SK-MEL-5 (cell line): ENCODE data around the gene EPN2. TPM values are rescaled to one million over a fixed set of nuclear protein-coding genes. Genes with fewer than 3 reads are reported as not detected.

ENCODE experiments used
- DNase-seq: peaks from one replicate; pipeline ENCODE4 v3.0.0-alpha.2; 2016; ENCODE audit warnings: low read depth, low spot score
- in situ Hi-C: cut with HindIII; loops from 2 replicates; pipeline ENCODE4 v1.10.0; 2016; ENCODE audit warnings: low sequenced_read_pairs, high pct_unique_total_duplicates, low pct_unique_long_range_greater_than_20kb
- total RNA-seq: library from RNA; depleted of rRNA; stranded (reverse); fragments of >200 nt; shearing (Covaris generic); gene quantifications from 2 replicates; pipeline ENCODE4 v1.2.3, GENCODE V29; 2014

Gene EPN2
- total RNA-seq, 1 experiment from 2014 or later: 14.0 TPM

DNA sequence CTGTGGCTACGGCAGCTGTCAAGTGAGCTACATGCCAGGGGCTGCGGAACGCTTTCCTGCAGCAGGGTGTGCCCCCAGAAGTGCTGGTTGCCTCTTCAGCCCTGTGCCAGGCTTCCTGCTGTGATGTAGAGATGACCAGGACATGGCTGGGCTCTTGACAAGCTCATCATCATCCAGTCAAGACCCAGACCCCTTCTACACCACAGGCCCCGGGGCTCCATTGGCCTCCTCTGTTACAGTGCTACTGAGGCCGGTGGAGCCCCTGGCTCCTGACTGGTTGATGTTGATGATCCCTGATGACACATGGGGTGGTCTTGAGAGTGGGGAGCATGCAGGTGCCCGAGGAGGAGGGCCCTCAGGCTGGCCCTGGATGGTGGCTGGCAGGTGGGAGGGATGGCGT lies 75.2 kb downstream of the EPN2 start:
- in situ Hi-C loops: no loop called here
- no peak for DNase-seq

DNA sequence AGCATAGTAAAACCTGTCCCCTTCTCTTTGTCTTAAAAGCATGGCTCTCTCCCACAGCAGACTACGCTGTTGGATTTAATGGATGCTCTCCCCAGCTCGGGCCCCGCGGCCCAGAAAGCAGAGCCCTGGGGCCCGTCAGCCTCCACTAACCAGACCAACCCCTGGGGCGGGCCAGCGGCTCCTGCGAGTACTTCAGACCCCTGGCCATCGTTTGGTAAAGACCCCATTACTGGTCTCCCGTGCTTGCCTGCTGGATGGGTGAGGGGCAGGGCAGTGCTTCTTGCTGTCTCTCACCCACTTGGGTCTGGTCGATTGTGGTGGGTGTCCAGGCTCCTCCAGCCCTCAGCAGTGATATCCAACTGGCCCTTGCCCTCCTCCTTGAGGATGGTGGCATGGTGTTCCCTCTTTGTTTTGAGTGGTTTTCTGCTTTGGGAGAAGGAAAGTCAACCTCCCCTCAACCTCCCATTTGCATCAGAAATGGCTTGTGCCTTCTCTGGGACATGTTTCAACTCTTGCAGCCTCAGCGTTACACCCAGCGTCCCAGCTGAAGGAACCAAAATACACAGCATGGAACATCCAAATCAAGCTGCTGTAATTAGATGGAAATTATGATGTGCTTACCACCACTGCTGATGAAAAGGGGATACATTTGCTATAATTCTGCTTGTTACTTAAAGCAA lies 76.0 kb downstream of the EPN2 start:
- no peak for DNase-seq
- in situ Hi-C loops: no loop called here

DNA sequence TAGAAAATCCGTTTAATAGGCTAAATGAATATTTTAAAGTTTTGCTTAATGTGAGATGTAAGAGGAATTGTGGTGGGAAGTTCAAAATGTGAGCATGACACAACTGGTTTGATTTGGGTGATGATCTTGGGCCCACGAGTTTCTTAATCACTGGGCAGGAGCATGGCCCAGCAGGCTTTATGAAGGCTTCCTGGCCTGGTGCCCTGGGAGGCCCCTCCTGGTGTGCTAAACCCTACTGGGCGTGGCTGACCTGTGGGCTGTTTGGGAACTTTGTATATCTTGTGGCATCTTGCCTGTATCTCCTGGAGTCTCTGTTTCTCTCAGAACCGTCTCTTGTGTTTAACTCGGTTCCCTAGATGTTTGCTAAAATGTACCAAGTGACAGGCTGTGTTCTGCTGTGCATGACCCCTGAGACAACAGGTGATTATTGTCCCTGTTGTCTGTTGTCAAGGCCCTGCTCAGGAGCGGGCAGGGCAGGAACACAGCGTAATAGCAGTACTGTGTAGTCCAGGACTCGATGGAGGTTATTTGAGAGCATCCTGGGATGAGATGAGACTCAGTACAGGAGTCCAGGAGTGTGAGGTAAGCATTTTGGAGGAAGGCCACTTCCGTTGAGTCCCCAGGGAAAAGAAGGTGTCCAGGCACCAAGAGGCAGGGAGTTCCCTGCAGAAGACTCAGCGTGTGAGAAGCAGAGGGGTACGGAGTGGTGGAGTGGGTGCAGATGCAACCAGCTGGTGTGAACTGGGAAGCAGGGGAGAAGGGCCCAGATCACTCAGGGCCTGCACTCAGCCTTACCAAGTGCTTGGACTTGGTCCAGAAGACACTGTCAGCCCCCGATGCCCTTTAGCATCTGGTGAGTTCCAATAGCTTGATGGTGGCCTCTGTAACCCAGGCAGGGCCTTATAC lies 76.8 kb downstream of the EPN2 start:
- no peak for DNase-seq
- in situ Hi-C loops: no loop called here

DNA sequence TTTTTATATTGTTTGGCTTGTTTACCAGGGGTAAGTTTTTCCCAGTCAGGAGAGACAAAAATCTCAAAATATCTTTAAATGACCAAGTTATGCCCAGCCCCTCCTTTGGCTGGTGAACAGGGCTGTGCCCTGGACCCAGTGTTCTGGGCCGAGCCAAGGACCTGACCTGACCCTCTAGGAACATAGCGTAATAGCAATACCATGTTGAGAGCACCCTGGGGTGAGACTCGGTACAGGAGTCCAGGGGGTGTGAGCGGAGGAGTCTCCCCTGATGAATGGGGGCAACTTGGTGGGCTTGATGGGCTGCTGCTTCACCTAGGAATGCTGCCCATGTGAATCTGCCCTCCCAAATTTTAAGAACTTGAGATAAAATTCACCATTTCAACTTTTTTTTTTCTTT lies 77.9 kb downstream of the EPN2 start:
- no peak for DNase-seq
- in situ Hi-C loops: no loop called here

DNA sequence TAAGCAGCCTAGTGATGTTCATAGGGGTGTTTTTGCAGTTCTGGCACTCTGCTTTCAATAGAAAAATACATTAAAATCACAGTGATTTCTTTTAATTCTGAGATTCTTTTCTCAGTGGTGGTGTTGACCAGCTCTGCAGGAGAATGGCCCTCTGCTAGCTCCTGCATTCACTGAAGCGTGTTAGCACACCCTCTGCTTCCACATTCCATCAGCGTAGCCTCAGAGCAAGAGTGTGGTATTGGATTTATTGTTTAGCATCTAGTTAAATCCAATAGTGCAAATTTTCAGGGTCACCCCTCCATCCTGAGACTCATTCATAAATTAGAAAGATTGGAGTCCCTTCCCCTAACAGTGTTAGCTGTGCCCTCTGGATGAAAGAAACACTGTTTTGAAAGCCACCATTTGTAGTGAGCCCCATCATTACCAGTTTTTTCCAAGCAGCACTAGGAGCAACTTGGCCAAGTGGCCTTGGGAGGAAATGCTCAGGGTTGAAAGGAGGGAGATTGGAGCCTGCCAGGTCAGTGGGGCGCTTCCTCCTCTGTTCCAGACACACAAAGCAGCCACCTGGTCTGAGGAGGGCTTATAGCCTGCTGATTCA lies 79.7 kb downstream of the EPN2 start:
- in situ Hi-C loops: no loop called here
- DNase-seq: no peak

DNA sequence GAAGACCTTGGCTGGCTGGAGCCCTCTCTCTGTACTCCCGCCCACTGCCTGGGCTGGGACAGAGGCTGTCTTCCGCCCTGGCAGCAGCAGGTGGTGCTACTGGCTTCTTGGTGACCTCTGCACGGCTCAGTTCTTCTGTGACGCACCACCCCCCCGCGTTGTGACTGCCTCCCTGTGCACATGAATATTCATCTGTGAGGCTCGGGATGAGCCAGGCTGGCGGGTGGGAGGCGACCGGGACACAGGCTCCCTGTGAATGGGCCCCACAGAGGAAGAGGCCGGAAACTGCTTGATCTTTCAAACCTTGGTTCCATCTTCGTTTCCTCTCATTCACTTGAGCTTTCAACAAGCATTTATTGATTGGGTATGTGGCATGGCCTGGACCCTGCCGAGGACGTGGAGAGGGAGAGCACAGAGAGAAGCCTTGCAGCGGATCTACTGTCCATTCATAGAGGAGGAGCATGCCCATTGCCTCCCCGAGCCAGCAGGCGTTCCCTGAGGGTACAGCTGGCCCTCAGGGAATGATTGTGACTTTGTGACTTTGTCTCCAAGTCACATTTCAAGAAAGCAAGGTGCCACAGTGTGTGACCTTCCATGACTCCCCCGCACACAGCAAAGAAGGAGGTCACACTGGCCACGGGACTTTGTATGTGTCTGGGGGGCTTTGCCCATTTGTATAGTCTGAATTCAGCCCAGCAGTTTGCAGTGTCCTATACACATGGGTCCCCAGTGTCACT lies 80.4 kb downstream of the EPN2 start:
- in situ Hi-C loops: no loop called here
- peak; percentile 79 for DNase-seq

DNA sequence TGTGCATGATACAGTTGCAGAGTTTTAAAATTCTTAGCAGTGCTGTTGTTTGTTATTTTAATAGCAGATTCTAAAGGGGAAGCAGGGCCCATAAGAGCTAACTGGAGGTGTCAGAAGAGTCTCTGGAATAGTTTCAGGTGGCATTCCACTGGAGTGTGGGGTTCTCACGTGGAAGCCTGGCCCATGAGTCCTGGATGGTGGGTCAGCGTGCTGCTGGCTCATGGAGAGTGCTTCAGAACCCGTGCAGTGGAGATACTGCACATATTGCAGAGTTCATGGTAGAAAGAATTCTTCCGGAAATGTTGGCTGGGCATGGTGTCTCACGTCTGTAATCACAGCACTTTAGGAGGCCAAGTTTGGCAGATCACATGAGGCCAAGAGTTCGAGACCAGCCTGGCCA lies 81.4 kb downstream of the EPN2 start:
- in situ Hi-C loops: no loop called here
- no peak for DNase-seq

DNA sequence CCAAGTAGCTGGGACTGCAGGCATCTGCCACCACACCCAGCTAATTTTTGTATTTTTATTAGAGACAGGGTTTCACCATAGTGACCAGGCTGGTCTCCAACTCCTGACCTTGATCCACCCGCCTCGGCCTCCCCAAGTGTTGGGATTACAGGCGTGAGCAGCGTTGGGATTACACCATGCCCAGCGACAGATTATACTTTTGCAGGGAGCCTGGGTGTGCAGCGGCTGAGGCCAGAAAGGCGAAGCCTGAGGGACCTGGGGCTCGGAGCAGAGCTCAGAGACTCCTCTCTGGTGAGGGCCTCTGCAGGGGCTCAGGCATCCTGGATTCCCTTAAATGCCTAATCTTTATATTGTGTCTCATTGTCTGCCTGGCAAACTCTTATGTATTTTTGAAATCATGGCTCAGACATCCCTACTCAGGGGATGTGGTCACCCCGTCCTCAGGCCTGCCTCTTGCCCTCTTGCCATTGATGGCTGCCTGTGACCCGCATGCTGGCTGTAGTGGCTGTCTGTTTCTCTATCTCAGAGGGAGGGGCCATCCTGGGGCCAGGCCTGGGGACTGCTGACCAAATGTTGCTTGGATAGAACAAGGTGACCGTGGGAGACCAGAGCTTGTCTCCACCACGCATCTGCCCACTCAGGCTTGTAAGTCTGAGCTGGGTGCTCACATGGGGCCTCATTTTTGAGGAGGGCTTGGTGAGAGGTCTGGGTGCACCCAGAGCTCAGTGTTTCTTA lies 82.8 kb downstream of the EPN2 start:
- DNase-seq: no peak
- in situ Hi-C loops: no loop called here

DNA sequence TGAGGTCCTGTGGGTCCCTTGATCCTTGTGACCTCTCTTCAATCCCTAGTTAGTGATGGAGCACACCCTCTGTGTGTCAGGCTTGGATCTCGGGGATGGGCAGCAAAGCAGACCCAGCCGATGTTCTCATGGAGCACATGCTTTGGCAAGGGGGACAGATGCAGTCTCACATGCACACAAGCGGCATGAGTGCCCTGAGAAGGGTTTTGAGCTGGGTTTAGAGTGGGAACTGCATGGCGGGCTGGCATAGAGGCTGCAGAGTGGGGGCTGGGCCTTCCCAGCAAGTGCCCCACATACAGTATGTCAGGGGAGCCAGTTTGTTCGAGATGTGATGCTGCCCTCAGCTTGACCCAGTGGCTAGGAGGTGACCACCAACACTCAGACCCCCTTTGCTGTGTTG lies 83.7 kb downstream of the EPN2 start:
- in situ Hi-C loops: no loop called here
- no peak for DNase-seq

DNA sequence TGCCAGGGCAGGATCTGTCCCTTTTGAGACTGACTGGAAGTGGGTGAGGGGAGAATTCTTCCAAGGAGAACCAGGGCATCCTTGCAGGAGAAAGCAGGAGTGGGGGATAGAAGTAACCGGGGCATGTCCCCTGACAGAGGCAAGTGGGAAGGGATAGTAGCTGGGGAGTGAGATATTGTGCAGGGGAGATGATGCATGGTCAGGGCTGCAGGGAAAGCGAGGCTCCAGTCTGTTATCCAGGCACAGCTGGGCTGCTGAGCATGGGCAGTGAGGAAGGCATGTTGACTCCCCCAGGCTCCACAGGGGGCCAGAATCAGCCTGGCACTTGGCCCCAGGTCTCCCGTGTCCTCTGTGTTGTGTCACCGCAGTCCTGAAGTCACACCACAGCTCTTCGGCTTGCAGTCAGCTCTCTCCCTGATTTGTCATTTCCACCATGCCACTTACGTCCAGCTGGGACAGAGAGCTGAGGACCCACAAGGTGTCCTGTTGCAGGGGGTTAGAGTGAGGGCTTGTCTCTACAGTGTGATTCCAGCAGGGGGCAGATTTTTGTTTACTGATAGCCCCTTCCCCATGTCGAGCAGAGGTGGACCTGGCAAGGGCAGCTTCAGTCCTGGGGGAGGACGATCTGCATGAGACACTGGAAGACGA lies 84.4 kb downstream of the EPN2 start:
- in situ Hi-C loops: no loop called here
- no peak for DNase-seq

DNA sequence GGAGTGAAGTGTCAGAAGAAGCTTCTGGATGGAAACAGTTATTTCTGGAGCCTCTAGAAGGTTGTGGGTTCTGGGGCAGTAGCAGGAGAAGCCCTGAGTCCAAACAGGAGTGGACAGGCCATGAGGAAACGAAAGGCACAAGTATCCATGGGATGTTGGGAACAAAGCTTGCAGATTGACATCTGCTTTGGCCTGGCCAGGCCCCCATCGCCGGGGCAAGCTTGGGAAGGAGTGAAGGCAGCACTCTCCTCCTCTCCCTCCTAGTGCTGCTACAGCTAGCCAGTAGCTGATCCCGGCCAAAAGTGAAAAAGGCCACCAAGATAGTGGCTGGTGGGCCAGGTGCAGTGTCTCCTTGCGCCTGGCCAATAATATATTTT lies 85.0 kb downstream of the EPN2 start:
- DNase-seq: no peak
- in situ Hi-C loops: no loop called here

DNA sequence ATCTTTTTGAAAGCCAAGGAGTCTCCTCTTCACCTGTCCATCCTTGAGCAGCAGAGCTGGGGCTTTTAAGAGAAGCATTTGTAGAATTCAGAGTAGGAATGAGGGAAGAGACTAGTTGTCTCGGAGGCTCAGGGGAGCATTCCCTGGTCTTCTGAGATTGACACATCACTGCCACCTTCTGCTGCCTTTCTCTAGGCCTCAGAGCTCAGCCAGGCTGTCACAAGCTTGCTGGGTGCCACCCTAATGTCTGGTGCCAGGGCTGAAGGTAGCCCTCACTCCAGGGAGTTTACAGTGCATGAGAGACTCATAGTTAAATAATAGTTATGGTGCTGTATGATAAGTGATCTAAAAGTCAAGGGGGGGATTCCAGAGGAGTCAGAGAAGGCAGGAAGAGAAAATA lies 85.7 kb downstream of the EPN2 start:
- DNase-seq: no peak
- in situ Hi-C loops: no loop called here

DNA sequence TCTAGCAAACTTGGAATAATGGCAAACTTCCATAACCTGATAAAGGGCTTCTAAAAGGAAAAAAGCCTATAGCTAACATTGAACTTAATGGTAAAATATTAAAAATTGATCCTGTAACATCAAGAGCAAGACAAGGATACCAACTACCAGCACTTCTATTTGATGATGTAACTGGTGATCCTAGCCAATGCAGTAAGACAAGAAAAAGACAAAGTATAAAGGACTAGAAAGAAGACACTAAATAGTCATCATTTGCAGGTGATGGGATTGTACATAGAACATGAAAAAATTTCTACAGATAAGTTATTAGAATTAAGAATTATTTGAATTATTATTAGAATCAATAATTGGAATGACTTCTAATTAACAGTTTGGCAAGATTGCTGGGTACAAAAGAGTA lies 88.4 kb downstream of the EPN2 start:
- in situ Hi-C loops: no loop called here
- no peak for DNase-seq

DNA sequence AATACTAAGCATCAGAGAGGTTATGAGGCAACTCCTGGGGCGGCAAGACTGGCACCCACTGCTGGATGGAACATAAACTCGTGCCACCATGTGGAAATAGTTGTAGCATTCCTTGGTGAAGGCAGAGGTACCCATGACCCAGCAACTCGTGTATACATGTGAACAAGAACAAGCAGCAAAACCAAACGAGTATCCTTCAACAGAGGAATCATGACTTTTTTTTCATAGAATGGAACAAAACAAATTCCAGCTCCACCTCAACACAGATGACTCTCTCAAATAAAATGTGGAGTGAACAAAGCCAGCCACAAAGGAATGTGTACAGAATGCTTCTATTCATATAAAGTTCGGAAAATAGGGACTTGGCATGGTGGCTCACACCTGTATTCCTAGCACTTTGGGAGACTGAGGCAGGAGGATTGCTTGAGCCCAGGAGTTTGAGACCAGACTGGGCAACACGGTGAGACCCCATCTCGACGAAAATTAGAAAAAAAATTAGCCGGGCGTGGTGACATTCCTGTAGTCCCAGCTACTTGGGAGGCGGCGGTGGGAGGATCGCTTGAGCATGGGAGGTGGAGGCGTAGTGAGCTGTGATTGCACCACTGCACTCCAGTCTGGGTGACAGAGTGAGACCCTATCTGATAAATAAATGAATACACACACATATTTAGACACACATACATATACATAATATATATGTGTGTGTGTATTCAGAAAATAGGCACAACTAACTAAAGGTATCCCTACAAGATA lies 90.0 kb downstream of the EPN2 start:
- DNase-seq: peak; percentile 50
- in situ Hi-C loops: no loop called here

DNA sequence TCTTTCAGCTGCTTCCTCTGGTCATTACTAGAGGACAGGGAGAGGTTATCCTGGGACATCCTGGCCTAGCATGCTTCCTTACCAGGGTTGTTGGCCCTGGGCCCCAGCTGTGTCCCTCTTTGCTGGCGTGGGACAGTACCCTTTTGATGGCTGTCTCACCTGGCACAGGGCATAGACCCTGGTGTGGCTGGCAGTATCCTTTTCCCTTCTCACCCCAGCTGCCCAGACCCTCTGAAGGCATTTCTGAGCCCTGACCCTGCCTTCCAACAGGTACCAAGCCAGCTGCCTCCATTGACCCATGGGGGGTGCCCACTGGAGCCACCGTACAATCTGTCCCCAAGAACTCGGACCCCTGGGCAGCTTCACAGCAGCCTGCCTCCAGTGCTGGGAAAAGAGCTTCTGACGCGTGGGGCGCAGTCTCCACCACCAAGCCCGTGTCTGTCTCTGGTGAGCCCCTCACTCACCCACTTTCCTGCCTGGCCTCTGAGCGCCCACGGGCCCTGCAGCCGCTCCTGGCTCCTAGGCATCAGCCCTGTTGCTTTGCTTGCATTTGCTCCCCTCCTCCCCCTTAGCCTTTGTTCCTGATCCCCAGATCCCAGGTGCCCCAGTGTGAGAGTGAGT lies 91.4 kb downstream of the EPN2 start:
- no peak for DNase-seq
- in situ Hi-C loops: no loop called here

DNA sequence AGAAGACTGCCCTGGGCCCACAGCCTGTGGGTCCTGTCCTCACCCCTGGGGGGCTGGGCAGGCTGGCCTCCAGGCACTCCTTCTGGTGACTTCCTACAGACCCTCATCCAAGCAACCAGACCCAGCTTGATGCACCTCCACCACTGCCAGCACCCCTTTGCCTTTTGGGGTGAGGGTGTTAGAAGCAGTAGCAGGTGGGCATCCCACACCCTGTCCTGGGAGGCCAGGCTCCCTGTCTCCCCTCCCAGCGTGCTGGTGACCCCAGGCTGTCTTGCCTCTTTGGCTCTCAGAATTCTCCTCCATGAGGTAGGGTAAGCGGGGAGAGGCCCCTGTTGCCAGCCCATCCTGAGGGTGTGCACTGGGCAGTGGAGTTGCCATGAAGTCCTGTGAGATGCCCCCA lies 92.0 kb downstream of the EPN2 start:
- no peak for DNase-seq
- in situ Hi-C loops: no loop called here
